Measurements from ENCODE around the gene HILPDA.
"Not testable (repeated sequence)": the region's sequence is repeated elsewhere in the genome, so short reads cannot be mapped to it uniquely, and the experiment has no call there.

Gene HILPDA

DNA sequence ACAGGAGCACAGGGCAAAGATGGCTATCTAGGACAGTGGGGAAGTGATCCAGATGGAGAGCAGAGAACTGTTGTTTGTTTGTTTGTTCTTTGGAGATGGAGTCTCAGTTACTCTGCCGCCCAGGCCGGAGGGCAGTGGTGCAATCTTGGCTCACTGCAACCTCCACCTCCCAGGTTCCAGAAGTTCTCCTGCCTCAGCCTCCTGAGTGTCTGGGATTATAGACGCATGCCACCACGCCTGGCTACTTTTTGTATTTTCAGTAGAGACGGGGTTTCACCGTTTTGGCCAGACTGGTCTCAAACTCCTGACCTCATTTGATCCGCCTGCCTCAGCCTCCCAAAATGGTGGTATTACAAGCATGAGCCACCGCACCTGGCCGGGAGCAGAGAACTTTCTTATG is 41.7 kb downstream of the HILPDA start:
- Histone ChIP-seq H3K79me2 (ENCODE audit: insufficient read depth, low read length) (no peaks in the 10 kb centered on the region), H3K27me3 (ENCODE audit: insufficient read depth, low read length, poor library complexity, severe bottlenecking) (no peaks in the 10 kb centered on the region), H3F3A (ENCODE audit: low read depth) (no peaks in the 10 kb centered on the region), H3K4me3 (ENCODE audit: low read length, poor library complexity, severe bottlenecking) (no peak overlapping the region), H3K9me2 (replicated peaks; ENCODE audit: low read depth, low read length) (no peaks in the 10 kb centered on the region), H2AFZ (ENCODE audit: low read length) (no peak overlapping the region), H4K20me1 (ENCODE audit: insufficient read depth, low read length, poor library complexity, severe bottlenecking) (no peaks in the 10 kb centered on the region), H3K36me3 (ENCODE audit: insufficient read depth, low read length) (no peaks in the 10 kb centered on the region), H3K4me2 (ENCODE audit: low read depth, low read length, poor library complexity, severe bottlenecking) (no peak overlapping the region), H3K4me1 (ENCODE audit: insufficient read depth, low read length, poor library complexity, severe bottlenecking) (no peaks in the 10 kb centered on the region), H3K9me3 (ENCODE audit: insufficient read depth, low read depth, low read length) (no peaks in the 10 kb centered on the region), H3K9ac (ENCODE audit: low read depth, low read length, poor library complexity, severe bottlenecking) (no peak overlapping the region)
- no peak for TF ChIP-seq CTCF (conservative IDR thresholded peaks at IDR 0.05; ENCODE audit: low read length)
- no peak for TF ChIP-seq EZH2phosphoT487 (IDR thresholded peaks at IDR 0.05; ENCODE audit: borderline replicate concordance)

DNA sequence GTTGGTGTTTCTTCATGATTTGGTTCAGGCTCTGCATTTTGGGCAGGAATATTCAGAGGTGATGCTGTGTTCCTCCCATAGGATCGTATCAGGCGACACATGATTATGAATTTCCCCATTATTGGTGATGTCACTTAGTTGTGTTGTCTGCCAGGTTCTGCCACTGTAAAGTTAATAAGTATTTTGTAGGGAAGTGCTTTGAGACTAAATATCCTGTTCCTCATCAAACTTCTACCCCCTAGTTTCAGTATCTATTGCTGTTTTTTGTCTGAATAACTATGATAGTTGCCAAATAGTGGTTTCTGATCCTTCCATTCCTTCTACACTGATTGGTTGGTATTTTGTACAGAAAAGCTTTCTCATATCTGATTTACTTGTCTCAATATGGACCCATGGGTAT is 49.7 kb downstream of the HILPDA start:
- H3F3A ChIP-seq (ENCODE audit: low read depth); H2AFZ ChIP-seq (ENCODE audit: low read length); H3K27me3 ChIP-seq (ENCODE audit: insufficient read depth, low read length, poor library complexity, severe bottlenecking); H3K36me3 ChIP-seq (ENCODE audit: insufficient read depth, low read length); H3K4me3 ChIP-seq (ENCODE audit: low read length, poor library complexity, severe bottlenecking); H3K9ac ChIP-seq (ENCODE audit: low read depth, low read length, poor library complexity, severe bottlenecking); H3K79me2 ChIP-seq (ENCODE audit: insufficient read depth, low read length); H3K9me2 ChIP-seq (replicated peaks; ENCODE audit: low read depth, low read length); H3K4me1 ChIP-seq (ENCODE audit: insufficient read depth, low read length, poor library complexity, severe bottlenecking); H3K4me2 ChIP-seq (ENCODE audit: low read depth, low read length, poor library complexity, severe bottlenecking); H4K20me1 ChIP-seq (ENCODE audit: insufficient read depth, low read length, poor library complexity, severe bottlenecking); H3K9me3 ChIP-seq (ENCODE audit: insufficient read depth, low read depth, low read length): not testable (repeated sequence)

- not testable (repeated sequence) for H3K9ac ChIP-seq (ENCODE audit: low read depth, low read length, poor library complexity, severe bottlenecking); H4K20me1 ChIP-seq (ENCODE audit: insufficient read depth, low read length, poor library complexity, severe bottlenecking); H3K4me1 ChIP-seq (ENCODE audit: insufficient read depth, low read length, poor library complexity, severe bottlenecking); H3K9me2 ChIP-seq (replicated peaks; ENCODE audit: low read depth, low read length); H3K36me3 ChIP-seq (ENCODE audit: insufficient read depth, low read length); H3K79me2 ChIP-seq (ENCODE audit: insufficient read depth, low read length); H2AFZ ChIP-seq (ENCODE audit: low read length); H3K27me3 ChIP-seq (ENCODE audit: insufficient read depth, low read length, poor library complexity, severe bottlenecking); H3F3A ChIP-seq (ENCODE audit: low read depth); H3K9me3 ChIP-seq (ENCODE audit: insufficient read depth, low read depth, low read length); H3K4me3 ChIP-seq (ENCODE audit: low read length, poor library complexity, severe bottlenecking); H3K4me2 ChIP-seq (ENCODE audit: low read depth, low read length, poor library complexity, severe bottlenecking)
Observed at GRCh38 chr7:128506819-128507218, 51.1 kb downstream of the HILPDA start.

DNA sequence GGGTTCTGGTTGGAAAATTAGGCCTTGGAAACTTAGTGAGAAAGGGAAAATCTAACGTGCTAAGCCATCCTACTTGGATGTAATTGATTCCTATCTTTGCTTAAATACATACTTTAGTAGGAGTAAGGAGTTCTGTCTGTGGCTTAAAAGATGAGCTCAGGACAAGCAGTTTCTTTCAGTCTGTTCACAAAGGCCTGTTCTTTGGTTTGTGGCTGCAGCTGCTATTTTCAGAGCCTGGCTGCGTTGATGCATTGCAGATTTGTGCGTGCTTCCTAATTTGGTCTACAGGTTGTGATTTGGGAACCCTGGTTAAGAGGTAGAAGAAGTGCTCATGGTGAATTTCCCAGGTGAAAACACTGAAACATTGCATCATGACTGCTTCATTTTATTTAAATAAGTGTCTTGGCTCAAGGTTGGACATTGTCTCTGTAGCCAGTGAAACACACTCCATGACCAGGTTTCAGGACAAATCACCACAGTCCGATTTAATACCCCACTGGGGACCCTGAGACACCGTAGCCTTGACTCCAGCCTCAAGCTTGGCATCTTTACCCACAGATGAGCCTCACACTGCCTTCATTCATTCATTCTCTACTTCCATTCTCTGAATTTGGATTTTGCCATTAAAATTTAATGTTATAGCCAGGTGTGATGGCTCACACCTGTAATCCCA is 51.8 kb downstream of the HILPDA start:
- H3K9me2 ChIP-seq (replicated peaks; ENCODE audit: low read depth, low read length); H3K4me1 ChIP-seq (ENCODE audit: insufficient read depth, low read length, poor library complexity, severe bottlenecking); H2AFZ ChIP-seq (ENCODE audit: low read length); H3K4me2 ChIP-seq (ENCODE audit: low read depth, low read length, poor library complexity, severe bottlenecking); H3K9me3 ChIP-seq (ENCODE audit: insufficient read depth, low read depth, low read length); H3F3A ChIP-seq (ENCODE audit: low read depth); H3K27me3 ChIP-seq (ENCODE audit: insufficient read depth, low read length, poor library complexity, severe bottlenecking); H3K4me3 ChIP-seq (ENCODE audit: low read length, poor library complexity, severe bottlenecking); H3K79me2 ChIP-seq (ENCODE audit: insufficient read depth, low read length); H4K20me1 ChIP-seq (ENCODE audit: insufficient read depth, low read length, poor library complexity, severe bottlenecking); H3K36me3 ChIP-seq (ENCODE audit: insufficient read depth, low read length); H3K9ac ChIP-seq (ENCODE audit: low read depth, low read length, poor library complexity, severe bottlenecking): not testable (repeated sequence)

All from Loucy (cell line).